Hepatocyte (in vitro differentiated cells): ENCODE results near the gene HOXD12. TPM values are rescaled to one million over a fixed set of nuclear protein-coding genes. Genes with fewer than 3 reads are reported as not detected.

Source experiments
- DNase-seq: peaks from one replicate; pipeline ENCODE4 v3.0.0-alpha.2; 2016; ENCODE audit warnings: low spot score
- H2AFZ ChIP-seq: fragments of 200-600 bp; sonication (generic); 2 replicates; pipeline ENCODE4 v1.6.0; 2016; ENCODE audit warnings: antibody characterized with exemption, mild to moderate bottlenecking
- H3K27ac ChIP-seq: fragments of 200-600 bp; sonication (generic); 2 replicates; pipeline ENCODE4 v1.5.1; 2016; ENCODE audit warnings: mild to moderate bottlenecking
- H3K27me3 ChIP-seq: fragments of 200-600 bp; sonication (generic); 2 replicates; pipeline ENCODE4 v1.6.1; 2016
- H3K36me3 ChIP-seq: fragments of 200-600 bp; sonication (generic); replicated peaks from 2 replicates; pipeline ENCODE4 v1.5.1; 2016; ENCODE audit warnings: low read depth; ENCODE audit not compliant: insufficient read depth
- H3K4me1 ChIP-seq: fragments of 200-600 bp; sonication (generic); 2 replicates; pipeline ENCODE4 v1.5.1; 2016; ENCODE audit warnings: mild to moderate bottlenecking, moderate library complexity; ENCODE audit not compliant: insufficient read depth
- H3K4me2 ChIP-seq: fragments of 200-600 bp; sonication (generic); 2 replicates; pipeline ENCODE4 v1.6.0; 2016
- H3K4me3 ChIP-seq: fragments of 200-600 bp; sonication (generic); 2 replicates; pipeline ENCODE4 v1.5.1; 2016; ENCODE audit warnings: mild to moderate bottlenecking
- H3K79me2 ChIP-seq: fragments of 200-600 bp; sonication (generic); 2 replicates; pipeline ENCODE4 v1.6.0; 2017; ENCODE audit warnings: mild to moderate bottlenecking
- H3K9me2 ChIP-seq: fragments of 200-600 bp; sonication (generic); replicated peaks from 2 replicates; pipeline ENCODE4 v1.6.0; 2017; ENCODE audit warnings: mild to moderate bottlenecking; ENCODE audit not compliant: insufficient read depth
- H3K9me3 ChIP-seq: fragments of 200-600 bp; sonication (generic); 2 replicates; pipeline ENCODE4 v1.5.1; 2016; ENCODE audit warnings: low read depth, mild to moderate bottlenecking
- H4K20me1 ChIP-seq: fragments of 200-600 bp; sonication (generic); 2 replicates; pipeline ENCODE4 v1.6.0; 2016; ENCODE audit warnings: mild to moderate bottlenecking; ENCODE audit not compliant: insufficient read depth, poor library complexity, severe bottlenecking
- EZH2 ChIP-seq: fragments of 200-600 bp; sonication (generic); IDR thresholded peaks from 2 replicates; pipeline ENCODE4 v1.6.1; 2016; ENCODE audit warnings: antibody characterized with exemption, mild to moderate bottlenecking, borderline replicate concordance
- EZH2phosphoT487 ChIP-seq: fragments of 200-600 bp; sonication (generic); IDR thresholded peaks from one replicate; pipeline ENCODE4 v1.6.1; 2018; ENCODE audit warnings: antibody characterized with exemption, mild to moderate bottlenecking, low read depth, moderate library complexity; ENCODE audit not compliant: unreplicated experiment, severe bottlenecking
- WGBS: methylation state at CpG from one replicate; pipeline ENCODE4 v1.1.6; 2016; ENCODE audit warnings: low lambda C conversion rate; ENCODE audit errors: missing lambda C conversion rate; 5-methylcytosine and 5-hydroxymethylcytosine counted together
- polyA plus RNA-seq: library from polyadenylated mRNA; unstranded; fragments of >200 nt; fragmentation: Nextera tagmentation; extraction: Ambion mirVana; gene quantifications from 2 replicates; pipeline ENCODE4 v1.2.1, GENCODE V29; 2016
- total RNA-seq: library from RNA; depleted of rRNA; stranded (reverse); fragments of >200 nt; gene quantifications from 2 replicates; pipeline ENCODE4 v1.2.3, GENCODE V29; 2014
- TF ChIP-seq, protein P1 (sequence below): fragments of 200-600 bp; sonication (generic); IDR thresholded peaks from 2 replicates; pipeline ENCODE4 v1.5.1; 2016; ENCODE audit warnings: antibody characterized with exemption, mild to moderate bottlenecking; ENCODE audit not compliant: poor library complexity

Gene HOXD12
- total and polyA plus RNA-seq, 2 experiments from 2014 or later, result 3.3 to 29.0 TPM

DNA sequence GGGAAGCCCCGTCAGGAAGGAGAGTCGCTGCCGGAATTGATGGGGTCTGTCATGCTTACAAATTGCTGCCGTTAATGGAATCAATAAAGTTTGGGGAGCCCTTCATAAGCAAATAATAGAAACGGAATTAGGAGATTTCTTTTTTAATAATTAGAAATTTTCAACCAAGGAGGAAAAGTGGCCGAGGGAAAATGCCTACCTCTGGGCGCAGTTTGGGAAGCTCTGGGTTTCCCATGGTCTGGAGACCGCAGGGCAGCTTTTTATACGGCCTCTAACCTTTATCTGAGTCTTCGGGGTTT lies 17.1 kb upstream of the HOXD12 start:
- TF ChIP-seq, protein P1, sequence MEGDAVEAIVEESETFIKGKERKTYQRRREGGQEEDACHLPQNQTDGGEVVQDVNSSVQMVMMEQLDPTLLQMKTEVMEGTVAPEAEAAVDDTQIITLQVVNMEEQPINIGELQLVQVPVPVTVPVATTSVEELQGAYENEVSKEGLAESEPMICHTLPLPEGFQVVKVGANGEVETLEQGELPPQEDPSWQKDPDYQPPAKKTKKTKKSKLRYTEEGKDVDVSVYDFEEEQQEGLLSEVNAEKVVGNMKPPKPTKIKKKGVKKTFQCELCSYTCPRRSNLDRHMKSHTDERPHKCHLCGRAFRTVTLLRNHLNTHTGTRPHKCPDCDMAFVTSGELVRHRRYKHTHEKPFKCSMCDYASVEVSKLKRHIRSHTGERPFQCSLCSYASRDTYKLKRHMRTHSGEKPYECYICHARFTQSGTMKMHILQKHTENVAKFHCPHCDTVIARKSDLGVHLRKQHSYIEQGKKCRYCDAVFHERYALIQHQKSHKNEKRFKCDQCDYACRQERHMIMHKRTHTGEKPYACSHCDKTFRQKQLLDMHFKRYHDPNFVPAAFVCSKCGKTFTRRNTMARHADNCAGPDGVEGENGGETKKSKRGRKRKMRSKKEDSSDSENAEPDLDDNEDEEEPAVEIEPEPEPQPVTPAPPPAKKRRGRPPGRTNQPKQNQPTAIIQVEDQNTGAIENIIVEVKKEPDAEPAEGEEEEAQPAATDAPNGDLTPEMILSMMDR, result no peak
- TF ChIP-seq EZH2, result peak; percentile 85
- H3K9me3 ChIP-seq, result no peaks in the 10 kb centered on the region
- no peak for DNase-seq
- peaks cover 92% of the 10 kb centered on the region for H3K27me3 ChIP-seq
- 5% methylated on average over 10 of the region's 10 CpGs for WGBS
- peak overlapping the region; percentile 53 for H3K4me3 ChIP-seq
- no peaks in the 10 kb centered on the region for H3K9me2 ChIP-seq
- peak overlapping the region; percentile 88 for H3K27ac ChIP-seq
- no peaks in the 10 kb centered on the region for H4K20me1 ChIP-seq
- H3K36me3 ChIP-seq, result no peaks in the 10 kb centered on the region
- H3K79me2 ChIP-seq, result peaks cover 47% of the 10 kb centered on the region
- peak overlapping the region; percentile 84 for H3K4me2 ChIP-seq
- peak overlapping the region; percentile 26 for H2AFZ ChIP-seq
- H3K4me1 ChIP-seq, result peaks cover 9% of the 10 kb centered on the region

DNA sequence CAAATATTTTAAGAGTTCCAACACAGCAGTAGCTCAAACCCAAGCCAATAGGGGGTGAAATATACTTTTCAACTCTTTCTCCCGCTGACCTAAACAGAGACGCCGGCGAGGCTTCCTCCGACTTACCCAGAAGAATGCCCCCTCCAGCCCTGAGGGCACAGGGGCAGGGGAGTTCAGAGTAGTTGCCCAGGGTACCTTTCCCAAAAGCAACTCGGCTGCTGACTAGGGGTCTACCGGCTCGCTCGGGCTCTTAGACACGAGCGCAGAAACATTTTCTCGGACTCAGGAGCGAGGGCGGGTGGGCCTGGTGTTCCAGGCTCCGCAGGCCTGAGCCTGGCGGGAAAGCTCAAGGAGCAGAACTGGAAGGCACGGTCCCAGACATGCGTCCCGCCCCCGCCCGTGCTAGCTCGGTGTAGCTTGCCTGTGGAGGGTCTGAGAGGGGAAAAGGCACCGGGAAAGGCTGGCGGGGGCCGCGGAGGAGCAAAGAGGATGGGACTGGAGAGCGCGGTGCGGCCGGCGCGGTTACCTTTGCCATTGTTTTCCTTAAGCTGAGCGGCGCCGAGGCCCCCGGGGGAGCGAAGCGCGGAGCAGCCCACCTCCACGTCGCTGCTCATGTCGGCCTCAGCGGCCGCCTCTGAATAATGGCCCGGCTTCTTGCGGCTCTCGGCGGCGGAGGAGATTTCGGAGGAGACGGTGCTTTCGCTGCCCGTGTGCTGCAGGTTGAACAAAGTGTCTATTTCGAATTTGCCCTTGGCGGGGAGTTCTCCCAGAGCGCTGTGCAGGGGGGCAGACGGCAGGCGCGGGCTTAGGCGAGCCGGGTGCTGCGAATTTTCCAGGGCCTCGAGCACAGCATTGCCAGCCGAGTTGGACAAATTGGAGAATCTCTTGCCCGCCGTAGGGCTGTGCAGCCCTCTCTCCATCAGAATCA lies 16.5 kb upstream of the HOXD12 start:
- Histone ChIP-seq H3K4me2 (peak overlapping the region; percentile 84), H3K27ac (peak overlapping the region; percentile 88), H4K20me1 (no peaks in the 10 kb centered on the region), H3K4me1 (peaks cover 15% of the 10 kb centered on the region), H3K36me3 (no peaks in the 10 kb centered on the region), H3K9me3 (no peaks in the 10 kb centered on the region), H3K4me3 (peak overlapping the region; percentile 53), H2AFZ (peak overlapping the region; percentile 26), H3K79me2 (peaks cover 49% of the 10 kb centered on the region), H3K27me3 (peaks cover 95% of the 10 kb centered on the region), H3K9me2 (no peaks in the 10 kb centered on the region)
- DNase-seq, result no peak
- TF ChIP-seq, protein P1, result no peak
- TF ChIP-seq EZH2, result peak; percentile 73
- WGBS, result 2% methylated on average over 63 of the region's 66 CpGs

DNA sequence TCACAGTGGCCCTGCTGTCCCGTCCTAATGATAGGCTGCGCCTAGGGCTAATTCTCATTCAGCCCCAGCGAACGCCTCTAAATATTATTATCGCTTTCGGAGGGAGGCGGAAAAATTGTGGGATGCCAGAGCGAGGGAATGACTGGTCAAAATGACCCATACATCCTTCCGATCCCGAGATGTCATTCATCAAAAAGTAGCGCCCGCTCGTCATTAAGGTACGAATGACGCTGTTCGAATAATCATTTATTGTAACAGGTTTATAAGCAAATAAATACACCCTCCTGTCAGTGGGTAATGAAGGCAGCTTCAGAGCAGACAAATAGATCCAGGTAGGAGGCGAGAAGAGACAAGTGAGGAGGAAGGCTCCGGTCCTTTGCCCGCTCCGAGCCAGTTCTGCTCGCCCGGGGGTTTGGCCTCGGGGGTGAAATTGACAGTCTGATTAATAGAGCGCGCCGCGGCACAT lies 15.8 kb upstream of the HOXD12 start, which contains the start of gene EVX2:
Gene EVX2 (minus strand): TSS at position 167 of the 466 bp plus-strand sequence. CDS start 186 bp downstream, outside the sequence.
- H4K20me1 ChIP-seq, result no peaks in the 10 kb centered on the region
- WGBS, result 6% methylated on average over 27 of the region's 27 CpGs
- H3K36me3 ChIP-seq, result no peaks in the 10 kb centered on the region
- H3K27ac ChIP-seq, result peak within 1 kb of the TSS; percentile 88
- no peak for DNase-seq
- TF ChIP-seq, protein P1, result no peak
- TF ChIP-seq EZH2phosphoT487 (no peak), EZH2 (no peak)
- peak within 1 kb of the TSS; percentile 84 for H3K4me2 ChIP-seq
- H3K79me2 ChIP-seq, result peaks cover 45% of the 10 kb centered on the region
- H3K4me3 ChIP-seq, result peak within 1 kb of the TSS; percentile 53
- H3K9me3 ChIP-seq, result no peaks in the 10 kb centered on the region
- H3K27me3 ChIP-seq, result peaks cover 95% of the 10 kb centered on the region
- peak within 1 kb of the TSS; percentile 26 for H2AFZ ChIP-seq
- peaks cover 16% of the 10 kb centered on the region for H3K4me1 ChIP-seq
- no peaks in the 10 kb centered on the region for H3K9me2 ChIP-seq
